Stimulated activated CD4-positive, alpha-beta T cell treated with anti-CD3 and anti-CD28 coated beads, TNF-alpha, amount 100 ng/mL, for 24 hours (primary cell): ENCODE results near the gene ATG4C.

Source experiments
- DNase-seq, 3 experiments: peaks; one replicate each; pipeline ENCODE4 v3.0.0-alpha.2; 2020; ENCODE audit warnings: low read depth in 3 of 3

Gene ATG4C

GRCh38 chr1:62840555-62840954 is 56.6 kb downstream of the ATG4C start:
- DNase-seq = no peak

DNA sequence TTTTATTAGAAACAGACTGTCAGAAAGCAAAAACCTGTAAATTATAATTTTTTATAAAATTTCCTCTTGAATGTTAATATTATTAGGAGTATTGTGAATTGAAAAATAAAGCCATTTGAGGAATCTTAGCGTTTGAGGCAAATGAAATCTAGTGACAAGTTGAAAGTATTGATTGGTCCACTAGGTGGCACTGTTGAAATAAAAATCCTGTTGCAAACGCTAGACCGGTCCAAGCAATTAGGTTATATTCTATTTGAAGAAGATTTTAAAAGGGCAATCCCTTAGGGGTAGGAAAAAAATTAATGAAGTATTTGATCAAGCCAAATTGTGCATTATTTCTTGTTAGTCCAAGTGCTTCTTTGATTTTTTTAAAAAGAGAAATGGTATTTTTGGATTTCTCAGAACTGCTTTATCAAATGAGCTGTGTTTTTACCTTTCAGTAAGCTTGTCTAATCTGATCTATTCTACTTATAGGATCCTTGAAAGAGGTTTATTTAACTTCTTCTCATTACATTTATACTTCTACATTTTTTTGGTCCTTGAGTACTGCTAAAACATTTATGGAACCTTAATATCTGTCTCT is 57.7 kb downstream of the ATG4C start:
- DNase-seq = peak in 1 of 3 experiments; percentile 7

DNA sequence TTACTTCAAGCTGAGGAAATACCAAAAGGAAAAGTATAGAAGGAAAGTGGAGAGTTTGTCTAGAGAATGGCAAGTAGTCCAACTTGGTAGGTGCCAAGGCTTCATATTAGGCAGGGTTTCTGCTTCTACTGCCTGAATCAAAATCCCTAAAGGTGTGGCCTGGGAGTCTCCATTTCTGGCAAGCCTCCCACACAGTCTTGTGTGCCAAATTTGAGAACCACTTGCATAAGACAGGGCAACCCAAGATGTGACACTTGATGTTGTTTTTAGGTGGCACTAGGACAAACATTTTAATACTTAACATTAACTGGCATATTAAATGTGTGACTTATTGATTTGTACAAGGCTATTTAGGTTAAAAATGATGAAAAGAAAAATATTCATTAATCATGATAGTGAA is 60.1 kb downstream of the ATG4C start:
- DNase-seq = no peak

- DNase-seq = no peak
These were observed 65.1 kb downstream of the ATG4C start for GRCh38 chr1:62849031-62849430.

DNA sequence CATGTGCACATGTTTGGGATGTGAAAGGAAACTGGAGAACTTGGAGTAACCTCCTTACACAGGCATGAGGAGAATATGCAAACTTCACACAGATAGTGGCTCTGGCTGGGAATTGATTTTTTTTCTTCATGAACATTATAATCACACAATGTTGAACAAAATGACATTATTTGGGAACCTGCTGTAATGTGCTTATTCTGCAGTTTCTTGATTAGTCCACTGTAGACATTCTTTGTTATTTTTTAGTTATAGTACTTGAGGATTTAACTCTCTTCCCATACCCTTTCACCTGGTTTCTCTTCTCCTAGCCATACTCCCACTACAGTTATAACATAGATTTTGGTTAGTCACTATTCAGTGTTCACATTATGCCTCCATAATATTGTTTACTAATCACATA is 68.3 kb downstream of the ATG4C start:
- DNase-seq = no peak

- DNase-seq = no peak
These were observed 73.0 kb downstream of the ATG4C start for GRCh38 chr1:62856960-62857359.

- DNase-seq = no peak
These were observed 85.4 kb downstream of the ATG4C start for GRCh38 chr1:62869217-62869754.

DNA sequence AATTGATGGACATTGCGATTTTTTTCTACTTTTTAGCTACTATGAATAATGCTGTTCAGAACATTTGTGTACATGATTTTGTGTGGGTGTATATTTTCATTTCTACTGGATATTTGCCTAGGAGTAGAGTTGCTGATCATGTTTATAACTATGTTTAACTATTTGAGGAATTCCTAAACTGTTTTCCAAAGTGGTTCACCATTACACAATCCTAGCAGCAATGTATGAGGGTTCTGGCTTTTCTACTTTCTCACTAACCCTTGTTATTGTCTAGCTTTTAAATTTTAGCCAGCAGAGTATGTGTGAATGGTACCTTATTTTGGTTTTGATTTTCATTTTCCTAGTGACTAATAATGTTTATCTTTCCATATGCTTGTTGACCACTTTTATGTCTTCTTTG is 86.2 kb downstream of the ATG4C start:
- no peak for DNase-seq

DNA sequence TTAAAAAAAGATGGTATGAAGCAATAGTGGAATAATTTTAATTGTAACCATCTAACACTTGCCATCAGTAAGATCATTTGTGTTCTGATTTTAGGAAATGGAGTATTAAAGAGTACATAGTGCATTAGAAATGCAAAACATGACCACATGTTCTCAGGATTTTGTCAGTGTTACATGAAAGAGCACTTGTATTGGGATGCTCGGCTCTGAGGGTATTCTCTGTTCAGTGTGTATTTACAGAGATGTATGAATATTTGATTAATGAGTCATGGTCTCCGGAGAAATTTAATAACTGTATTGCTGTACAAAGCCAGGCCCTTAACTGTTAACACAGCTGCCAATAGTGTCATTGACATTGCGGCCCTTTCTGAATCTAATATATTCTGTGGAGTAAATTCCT is 91.7 kb downstream of the ATG4C start:
- DNase-seq = no peak

DNA sequence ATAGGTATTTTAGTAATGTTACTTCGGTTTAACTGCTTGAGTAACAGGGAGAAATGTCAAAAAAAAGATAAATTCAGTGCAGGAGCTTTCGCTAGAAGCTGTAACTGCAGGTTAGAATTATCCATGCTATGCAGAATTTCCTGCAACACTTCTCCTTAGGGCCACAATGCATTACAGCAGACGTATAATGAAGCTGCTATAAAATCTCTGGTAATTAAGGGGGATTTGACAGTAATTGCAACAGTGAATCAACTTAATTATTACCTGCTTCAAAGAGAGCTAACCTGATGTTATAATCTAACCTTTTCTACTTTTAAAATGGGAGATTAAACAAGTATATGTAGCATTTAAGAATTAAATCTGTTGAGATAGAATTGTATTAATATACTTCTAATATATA is 92.6 kb downstream of the ATG4C start:
- no peak for DNase-seq

DNA sequence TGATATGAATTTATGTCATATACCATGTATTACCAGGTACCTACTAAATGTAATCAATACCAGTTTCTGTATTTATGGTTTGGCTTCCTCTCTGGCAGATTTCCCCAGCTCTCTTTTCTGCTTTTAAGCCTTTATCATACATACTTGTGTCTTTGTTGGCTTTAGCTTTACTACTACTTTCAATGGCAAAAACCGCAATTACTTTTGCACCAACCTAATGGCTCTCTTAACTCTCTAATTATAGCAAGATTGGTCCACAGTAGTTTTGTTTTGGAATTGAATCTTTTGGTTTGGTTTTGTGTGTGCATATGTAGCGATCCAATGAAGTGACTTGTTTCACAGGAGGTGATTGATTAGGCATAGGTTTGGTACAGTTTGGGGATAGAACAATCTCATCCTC is 93.6 kb downstream of the ATG4C start:
- DNase-seq = no peak

- DNase-seq = no peak
These were observed 96.0 kb downstream of the ATG4C start for GRCh38 chr1:62879962-62880361.

DNA sequence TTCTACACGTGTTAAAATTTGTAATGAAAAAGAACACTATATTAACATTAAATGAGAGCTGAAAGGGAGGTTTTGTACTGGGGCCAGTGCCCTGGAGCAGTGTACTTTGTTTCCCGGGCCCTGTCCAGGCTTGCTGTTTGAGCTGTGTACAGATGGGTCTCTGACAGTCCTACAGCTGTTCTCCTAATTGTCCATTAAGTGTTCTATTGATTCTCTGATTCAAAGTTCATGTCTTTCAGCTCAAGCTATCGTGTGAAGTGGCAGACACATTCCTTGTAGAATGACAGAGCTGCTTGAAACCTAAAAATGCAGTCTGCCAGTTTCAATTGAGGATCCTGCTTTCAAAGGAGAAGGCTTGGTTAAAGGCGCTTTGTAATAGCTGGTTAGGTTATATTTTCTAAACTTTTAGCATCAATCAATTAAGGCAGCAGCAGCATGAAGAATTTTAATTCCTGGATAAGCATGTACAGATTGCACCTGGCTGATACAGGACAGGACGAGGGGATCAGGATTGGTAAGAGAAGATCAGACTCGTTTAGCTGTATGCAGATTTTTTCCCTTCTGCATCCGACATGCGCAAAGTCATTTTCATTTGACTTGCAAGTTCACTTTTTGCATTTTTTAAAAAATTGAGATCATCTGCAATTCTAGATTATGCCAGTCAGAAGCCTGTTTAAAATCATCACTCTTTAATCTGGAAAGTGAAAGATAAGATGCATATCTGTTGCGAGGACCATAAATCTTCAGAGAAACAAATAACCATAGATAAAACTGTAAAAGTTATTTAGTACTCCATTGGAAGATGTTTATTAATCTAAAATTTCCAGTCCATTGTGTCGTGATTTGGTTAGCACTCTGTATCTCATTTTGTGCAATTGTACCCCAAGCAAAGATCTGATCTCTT is 98.5 kb downstream of the ATG4C start:
- DNase-seq = no peak

- DNase-seq = no peak
These were observed 100.3 kb downstream of the ATG4C start for GRCh38 chr1:62884156-62884740.

DNA sequence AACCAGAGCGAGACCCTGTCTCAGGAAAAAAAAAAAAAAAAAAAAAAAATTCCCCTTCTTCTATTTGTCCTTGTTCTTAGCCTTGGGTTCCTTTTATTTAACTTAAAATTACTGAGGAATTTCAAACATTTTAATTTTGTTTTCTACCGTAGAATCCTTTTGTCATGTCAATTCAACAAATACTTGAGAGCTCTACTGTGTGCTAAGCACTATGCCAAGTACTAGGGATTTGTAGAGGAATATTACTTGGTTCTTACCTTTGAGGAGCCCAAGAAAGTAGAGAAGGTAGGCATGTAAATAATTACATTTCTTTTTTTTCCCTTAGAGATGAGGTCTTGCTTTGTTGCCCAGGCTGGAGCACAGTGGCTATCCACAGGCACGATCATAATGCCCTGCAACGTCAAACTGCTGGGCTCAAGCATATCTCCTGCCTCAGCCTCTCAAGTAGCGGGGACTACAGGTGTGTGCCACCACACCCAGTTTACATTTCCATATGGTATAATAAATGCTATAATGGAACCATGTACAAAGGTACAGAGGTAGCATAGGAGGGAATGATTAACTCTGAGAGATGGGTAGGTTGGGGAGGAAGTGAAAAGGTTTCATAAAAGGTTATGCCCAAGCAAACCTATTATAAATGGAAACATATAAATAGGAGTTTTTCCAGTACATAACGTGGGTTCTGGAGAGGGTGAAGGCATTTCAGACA is 104.0 kb downstream of the ATG4C start:
- no peak for DNase-seq

- DNase-seq = no peak
These were observed 108.1 kb downstream of the ATG4C start for GRCh38 chr1:62891956-62892562.

GRCh38 chr1:62897788-62898187 is 113.9 kb downstream of the ATG4C start:
- DNase-seq = no peak

GRCh38 chr1:62900566-62900965 is 116.6 kb downstream of the ATG4C start:
- no peak for DNase-seq

GRCh38 chr1:62901650-62902049 is 117.7 kb downstream of the ATG4C start:
- no peak for DNase-seq

DNA sequence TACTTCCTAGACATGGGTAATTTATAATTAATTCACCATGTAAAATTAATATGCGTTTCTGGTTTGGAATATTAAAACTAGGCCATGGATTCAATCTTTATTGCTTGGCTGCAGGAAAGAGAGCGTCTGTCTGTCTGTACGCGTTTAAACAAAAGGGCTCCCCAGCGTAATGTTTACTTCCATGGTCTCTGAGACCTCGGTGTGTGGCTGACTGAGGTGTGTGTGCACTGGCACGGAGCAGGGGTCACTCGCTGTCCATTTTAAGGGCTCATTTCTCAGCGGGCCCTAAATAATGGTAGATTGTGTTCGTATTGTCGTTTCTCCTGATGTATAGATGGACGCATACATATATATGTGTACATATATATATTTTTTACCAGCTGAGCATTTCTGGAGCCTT is 119.6 kb downstream of the ATG4C start:
- no peak for DNase-seq

- no peak for DNase-seq
These were observed 120.3 kb downstream of the ATG4C start for GRCh38 chr1:62903982-62904855.
